Activated CD4-positive, alpha-beta T cell treated with anti-CD3 and anti-CD28 coated beads for 4 hours (primary cell): Measurements from ENCODE around the gene SLCO4C1.

Source experiments
- DNase-seq, 2 donors: peaks; one replicate each; pipeline ENCODE4 v3.0.0-alpha.2; 2020

SLCO4C1 gene

DNA sequence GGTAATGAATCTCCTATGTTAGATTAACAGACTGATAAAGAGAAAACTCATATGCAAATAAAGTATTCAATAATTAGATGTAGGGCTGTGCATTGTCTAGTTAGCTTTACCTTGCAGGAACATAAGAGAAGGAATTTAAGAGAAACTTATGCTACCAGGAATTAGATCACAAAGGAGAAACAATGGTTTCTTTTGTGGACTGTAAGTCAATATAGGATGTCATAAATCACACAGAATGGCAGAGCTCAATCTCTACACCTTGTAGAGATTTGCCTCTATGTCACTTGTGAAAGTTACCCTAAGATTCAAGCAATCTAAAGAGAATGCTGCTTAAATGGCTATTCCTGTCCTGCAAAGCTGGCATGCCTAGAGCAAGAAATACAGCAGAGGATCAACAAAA is 26.0 kb downstream of the SLCO4C1 start:
- no peak for DNase-seq

DNA sequence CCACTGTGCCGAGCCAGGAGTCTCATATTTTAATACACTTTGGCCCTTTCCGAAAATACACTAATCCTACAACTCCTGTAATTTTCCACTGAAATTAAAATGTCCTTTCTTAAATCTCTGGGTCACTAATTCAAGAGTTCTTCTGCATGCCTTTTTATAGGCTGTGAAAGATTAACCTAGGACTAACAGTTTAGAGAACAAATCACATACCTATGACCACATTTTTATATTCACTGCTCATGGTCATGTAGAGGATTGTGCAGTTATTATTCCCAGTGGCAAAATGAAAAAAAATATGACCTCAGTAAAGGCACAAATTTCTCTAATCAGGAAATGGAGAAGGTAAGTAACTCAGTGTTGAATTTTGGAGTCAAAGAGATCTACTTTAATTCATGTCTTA is 33.4 kb downstream of the SLCO4C1 start:
- DNase-seq = no peak

- no peak for DNase-seq
These were observed 46.7 kb downstream of the SLCO4C1 start for GRCh38 chr5:102249381-102249780.

GRCh38 chr5:102243213-102243612 is 52.9 kb downstream of the SLCO4C1 start:
- DNase-seq = no peak

DNA sequence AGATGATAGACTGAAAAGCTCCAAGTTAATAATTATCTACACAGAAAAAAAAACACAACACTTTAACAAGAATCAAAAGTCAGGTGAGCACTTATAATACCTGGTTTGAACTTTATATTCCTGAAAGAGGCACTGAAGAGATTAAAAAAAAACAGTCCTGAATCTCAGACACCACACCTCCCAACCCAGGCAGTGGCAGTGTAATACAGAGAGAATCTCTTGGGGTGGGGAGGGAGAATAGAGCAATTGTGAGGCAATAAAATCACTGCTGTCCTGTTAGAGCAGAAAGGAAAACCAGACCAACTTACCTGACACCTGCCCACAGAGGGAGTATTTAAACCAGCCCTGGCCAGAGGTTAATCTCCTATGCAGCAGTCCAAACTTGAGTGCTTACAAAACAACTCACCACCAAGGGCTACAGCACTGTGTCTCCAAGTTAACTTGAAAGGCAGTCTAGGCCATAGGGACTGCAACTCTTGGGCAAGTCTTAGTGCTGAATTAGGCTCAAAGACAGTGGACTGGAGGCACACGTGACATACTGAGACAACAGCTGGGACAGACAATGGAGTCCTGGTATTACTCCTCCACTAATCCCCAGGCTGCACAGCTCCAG is 54.2 kb downstream of the SLCO4C1 start:
- no peak for DNase-seq

DNA sequence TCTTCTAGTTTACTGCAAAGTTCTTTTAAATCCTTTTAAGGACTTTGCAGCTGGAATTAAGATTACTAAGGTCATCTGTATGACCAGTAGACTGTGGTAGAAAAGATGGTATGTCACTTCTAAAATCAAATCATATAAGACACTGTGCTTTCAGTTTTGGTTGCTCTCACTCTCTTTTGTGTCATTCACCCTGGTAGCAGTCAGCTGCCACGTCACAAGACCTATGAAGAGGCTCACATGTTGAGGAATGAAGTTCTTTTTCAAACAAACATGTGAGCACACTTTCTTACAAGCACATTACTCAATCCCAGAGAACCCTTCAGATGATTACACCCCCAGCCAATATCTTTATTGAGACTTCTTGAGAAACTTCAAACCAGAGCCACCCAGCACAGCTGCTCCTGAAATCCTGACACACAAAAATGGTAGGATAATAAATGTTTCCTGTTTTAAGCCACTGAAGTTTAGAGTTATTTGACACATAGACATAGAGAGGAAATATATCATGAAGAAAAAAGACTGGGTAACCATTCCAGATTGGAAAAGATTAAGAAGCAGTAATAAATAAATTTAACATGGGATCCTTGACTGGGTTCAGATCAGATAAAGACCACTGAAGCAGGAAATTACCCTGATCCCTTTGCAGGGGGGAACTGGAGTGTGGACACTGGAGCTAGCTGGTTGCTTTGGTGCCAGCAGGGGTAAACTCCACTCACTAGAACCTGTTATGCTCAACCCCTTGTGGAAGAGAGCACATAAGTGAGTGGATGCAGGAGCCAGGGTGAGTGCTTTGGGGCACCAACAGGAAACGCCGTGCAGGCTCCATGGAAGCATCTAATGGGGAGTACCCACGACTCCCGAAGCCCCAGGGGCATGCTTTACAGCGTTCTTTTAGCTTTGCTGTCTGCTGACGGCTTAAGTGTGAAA is 64.1 kb downstream of the SLCO4C1 start:
- DNase-seq = no peak

DNA sequence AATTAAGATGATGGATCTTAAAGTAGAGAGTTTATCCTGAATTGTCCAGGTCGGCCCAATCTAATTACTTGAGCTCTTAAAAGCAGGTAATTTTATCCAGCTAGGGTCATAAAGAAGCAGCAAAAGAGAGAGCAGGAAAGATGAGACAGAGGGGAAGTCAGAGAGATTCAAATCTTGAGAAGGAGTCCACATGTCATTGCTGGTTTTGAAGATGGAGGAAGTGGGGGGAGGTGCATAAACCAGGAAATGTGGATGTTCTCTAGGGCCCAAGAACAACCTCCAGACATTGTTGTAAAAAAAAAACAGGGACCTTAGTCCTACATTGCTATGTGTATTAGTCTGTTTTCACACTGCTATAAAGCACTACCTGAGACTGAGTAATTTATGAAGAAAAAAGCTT is 66.4 kb downstream of the SLCO4C1 start:
- DNase-seq = no peak

DNA sequence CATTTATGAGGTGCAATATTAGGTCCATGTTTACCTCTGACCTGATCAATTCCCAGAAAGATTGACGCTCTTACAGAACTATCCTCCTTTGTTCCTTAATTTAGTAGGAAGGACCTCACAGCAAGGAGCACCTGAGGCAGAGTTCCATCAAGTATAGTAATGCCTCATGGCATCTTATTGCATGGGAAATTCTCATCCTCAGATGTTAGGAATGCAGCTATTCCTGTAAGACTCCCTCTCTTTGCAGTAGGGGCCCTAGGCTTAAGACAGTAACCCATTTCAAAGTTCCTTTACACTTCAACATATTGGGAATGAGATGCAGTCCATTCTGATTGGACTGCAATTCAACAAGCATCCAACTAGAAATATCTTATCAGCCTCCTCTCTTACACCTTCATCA is 69.8 kb downstream of the SLCO4C1 start:
- DNase-seq = no peak

DNA sequence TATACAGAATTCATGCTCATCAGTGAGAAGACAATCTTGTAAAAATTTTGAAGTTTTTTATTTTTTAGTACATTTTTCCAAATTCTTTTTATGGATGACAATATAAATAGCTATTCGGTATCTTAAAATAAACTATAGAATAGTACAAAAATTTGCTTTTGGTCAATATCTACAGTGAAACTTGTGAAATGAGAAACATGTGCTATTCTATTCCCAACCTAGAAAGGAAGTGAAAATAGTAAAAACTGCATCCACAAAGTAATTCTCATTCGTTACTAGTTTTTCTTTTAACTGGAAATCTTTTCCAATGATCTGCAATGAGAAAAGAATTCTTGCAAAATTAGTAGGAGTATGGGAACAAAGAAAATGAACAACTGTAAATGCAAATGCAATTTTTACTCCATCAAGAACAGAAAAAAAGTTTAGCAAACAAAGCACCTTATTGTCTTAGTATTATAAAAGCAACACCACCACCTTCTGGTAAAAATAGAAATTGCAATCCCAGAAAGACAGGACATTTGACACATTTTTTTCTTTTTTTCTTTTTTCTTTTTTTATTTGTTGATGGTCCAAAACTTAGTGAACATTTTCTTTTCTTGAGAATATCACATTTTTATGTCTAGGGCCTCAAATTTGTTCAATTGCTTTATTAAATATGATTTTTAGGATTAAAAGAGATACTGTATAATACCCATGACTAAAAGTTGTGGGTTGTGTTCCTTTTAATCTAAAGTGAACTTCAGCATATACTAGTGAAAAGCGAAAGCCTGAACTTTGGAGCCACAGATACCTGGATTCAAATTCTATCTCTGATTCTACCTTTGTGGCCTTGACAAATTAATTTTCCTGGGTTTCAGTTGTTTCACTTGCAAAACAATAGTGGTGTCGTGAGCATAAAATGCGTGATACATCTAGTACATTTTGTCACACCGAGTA is 72.3 kb downstream of the SLCO4C1 start:
- no peak for DNase-seq

DNA sequence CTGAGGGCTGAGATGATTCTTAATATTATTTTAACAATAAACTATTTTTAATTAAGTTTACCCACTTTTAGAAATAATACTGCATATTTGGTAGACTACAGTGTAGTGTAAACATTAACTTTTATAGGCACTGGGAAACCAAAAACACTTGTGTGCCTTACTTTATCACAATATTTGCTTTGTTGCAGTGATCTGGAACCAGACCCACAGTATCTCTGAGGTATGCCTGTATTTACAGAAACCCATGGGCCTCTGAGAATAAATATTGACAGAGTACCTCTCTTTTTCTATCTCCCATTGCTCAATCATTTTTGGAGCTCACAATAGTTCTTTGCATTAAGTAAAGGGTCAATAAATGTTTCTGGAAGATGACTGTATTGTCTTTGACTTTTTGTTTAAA is 73.3 kb downstream of the SLCO4C1 start:
- DNase-seq = no peak

- DNase-seq = no peak
These were observed 74.1 kb downstream of the SLCO4C1 start for GRCh38 chr5:102221949-102222348.

- no peak for DNase-seq
These were observed 77.9 kb downstream of the SLCO4C1 start for GRCh38 chr5:102218159-102218558.

DNA sequence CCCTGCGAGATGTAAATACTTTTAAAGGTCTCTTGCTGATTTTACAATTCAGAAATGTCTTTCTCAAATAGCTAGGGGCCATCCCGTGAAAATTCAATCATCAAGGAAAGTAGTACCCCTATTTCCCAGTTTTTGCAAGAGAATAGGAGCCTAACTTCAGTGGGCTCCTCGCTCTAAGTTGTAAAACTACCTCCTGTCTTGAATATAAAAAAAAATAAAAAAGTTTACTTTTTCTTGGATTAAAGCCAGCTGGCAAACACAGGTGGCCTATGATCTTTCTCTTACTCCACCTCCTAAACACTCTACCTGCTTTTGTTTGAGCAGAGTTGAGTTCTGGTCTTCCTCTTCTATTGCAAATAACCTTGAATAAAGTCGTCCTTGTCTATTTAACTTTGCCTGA is 79.4 kb downstream of the SLCO4C1 start:
- DNase-seq = no peak

DNA sequence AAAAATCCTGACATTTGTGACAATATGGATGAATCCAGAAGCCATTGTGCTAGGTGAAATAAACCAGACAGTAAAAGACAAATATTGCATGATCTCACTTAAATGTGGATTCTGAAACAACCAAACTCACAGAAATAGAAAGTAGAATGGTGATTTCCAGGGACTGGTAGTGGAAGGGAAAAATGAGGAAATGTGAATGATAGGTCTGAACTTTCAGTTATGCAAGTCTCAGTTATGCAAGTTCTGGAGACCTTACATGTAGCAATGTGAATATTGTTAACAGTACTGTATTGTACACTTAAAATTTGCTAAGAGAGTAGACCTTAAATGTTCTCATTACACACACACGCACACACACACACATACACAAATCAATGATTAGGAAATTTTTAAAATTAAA is 84.9 kb downstream of the SLCO4C1 start:
- DNase-seq = no peak

- DNase-seq = no peak
These were observed 95.2 kb downstream of the SLCO4C1 start for GRCh38 chr5:102200861-102201260.

- no peak for DNase-seq
These were observed 99.6 kb downstream of the SLCO4C1 start for GRCh38 chr5:102196481-102196880.
